ENCODE results near the gene KRTAP5-8.
"Not testable (repeated sequence)": the region's sequence is repeated elsewhere in the genome, so short reads cannot be mapped to it uniquely, and the experiment has no call there.

Gene KRTAP5-8

GRCh38 chr11:71537977-71538665 lies at the start of gene KRTAP5-8:
Gene KRTAP5-8 (plus strand): TSS chr11:71538025. CDS start chr11:71538056, 31 bp downstream.
- DNase-seq (ENCODE audit: low read depth in 3 of 3) = not testable (repeated sequence)

- no peak for DNase-seq (ENCODE audit: low read depth in 3 of 3)
Measured at GRCh38 chr11:71488681-71489270, 49.0 kb upstream of the KRTAP5-8 start.

GRCh38 chr11:71489311-71490043 lies 48.3 kb upstream of the KRTAP5-8 start:
- peak in 1 of 3 experiments; percentile 11 for DNase-seq (ENCODE audit: low read depth in 3 of 3)

- no peak for DNase-seq (ENCODE audit: low read depth in 3 of 3)
Measured at GRCh38 chr11:71490044-71490730, 47.6 kb upstream of the KRTAP5-8 start.

GRCh38 chr11:71490731-71491390 lies 47.0 kb upstream of the KRTAP5-8 start:
- no peak for DNase-seq (ENCODE audit: low read depth in 3 of 3)

- DNase-seq (ENCODE audit: low read depth in 3 of 3) = no peak
Measured at GRCh38 chr11:71491531-71491930, 46.3 kb upstream of the KRTAP5-8 start.

- DNase-seq (ENCODE audit: low read depth in 3 of 3) = no peak
Measured at GRCh38 chr11:71491940-71492339, 45.9 kb upstream of the KRTAP5-8 start.

GRCh38 chr11:71495286-71496230 lies 42.3 kb upstream of the KRTAP5-8 start:
- no peak for DNase-seq (ENCODE audit: low read depth in 3 of 3)

- no peak for DNase-seq (ENCODE audit: low read depth in 3 of 3)
Measured at GRCh38 chr11:71496421-71496820, 41.4 kb upstream of the KRTAP5-8 start.

- no peak for DNase-seq (ENCODE audit: low read depth in 3 of 3)
Measured at GRCh38 chr11:71498091-71498490, 39.7 kb upstream of the KRTAP5-8 start.

- DNase-seq (ENCODE audit: low read depth in 3 of 3) = no peak
Measured at GRCh38 chr11:71499125-71499524, 38.7 kb upstream of the KRTAP5-8 start.

GRCh38 chr11:71499546-71499945 lies 38.3 kb upstream of the KRTAP5-8 start:
- no peak for DNase-seq (ENCODE audit: low read depth in 3 of 3)

GRCh38 chr11:71500601-71501021 lies 37.2 kb upstream of the KRTAP5-8 start:
- no peak for DNase-seq (ENCODE audit: low read depth in 3 of 3)

- no peak for DNase-seq (ENCODE audit: low read depth in 3 of 3)
Measured at GRCh38 chr11:71501071-71501985, 36.5 kb upstream of the KRTAP5-8 start.

- no peak for DNase-seq (ENCODE audit: low read depth in 3 of 3)
Measured at GRCh38 chr11:71502026-71502425, 35.8 kb upstream of the KRTAP5-8 start.

GRCh38 chr11:71502871-71503435 lies 34.9 kb upstream of the KRTAP5-8 start:
- DNase-seq (ENCODE audit: low read depth in 3 of 3) = no peak

- no peak for DNase-seq (ENCODE audit: low read depth in 3 of 3)
Measured at GRCh38 chr11:71504531-71504930, 33.3 kb upstream of the KRTAP5-8 start.

- DNase-seq (ENCODE audit: low read depth in 3 of 3) = no peak
Measured at GRCh38 chr11:71505001-71505400, 32.8 kb upstream of the KRTAP5-8 start.

- DNase-seq (ENCODE audit: low read depth in 3 of 3) = no peak
Measured at GRCh38 chr11:71505781-71506180, 32.0 kb upstream of the KRTAP5-8 start.

Data from stimulated activated CD4-positive, alpha-beta T cell treated with anti-CD3 and anti-CD28 coated beads, TNF-alpha, amount 100 ng/mL, for 4 hours (primary cell).